RWPE1 (cell line): Measurements from ENCODE around the gene EFCAB11.

Source experiments
- CTCF ChIA-PET: fragments of 350-600 bp; sonication (Branson Sonifier 250); formaldehyde crosslinking; extraction: SDS; loops from one replicate; lab custom pipeline; 2021; lab: Yijun Ruan, JAX
- POLR2A ChIA-PET: fragments of 400-600 bp; formaldehyde crosslinking; extraction: SDS; loops from one replicate; lab custom pipeline; 2020; ENCODE audit warnings: antibody characterized with exemption; ENCODE audit not compliant: low non-redundant PET; lab: Yijun Ruan, JAX
- DNase-seq: peaks from one replicate; pipeline ENCODE4 v3.0.0; 2012; ENCODE audit warnings: low spot score
- H3K27ac ChIP-seq: fragments of 450-650 bp; 2 replicates; pipeline ENCODE4 v1.5.1; 2017
- TF ChIP-seq, protein P1 (sequence below): fragments of 450-650 bp; conservative IDR thresholded peaks from 2 replicates; pipeline ENCODE4 v1.5.1; 2017; ENCODE audit warnings: low read depth, mild to moderate bottlenecking

The EFCAB11 gene

DNA sequence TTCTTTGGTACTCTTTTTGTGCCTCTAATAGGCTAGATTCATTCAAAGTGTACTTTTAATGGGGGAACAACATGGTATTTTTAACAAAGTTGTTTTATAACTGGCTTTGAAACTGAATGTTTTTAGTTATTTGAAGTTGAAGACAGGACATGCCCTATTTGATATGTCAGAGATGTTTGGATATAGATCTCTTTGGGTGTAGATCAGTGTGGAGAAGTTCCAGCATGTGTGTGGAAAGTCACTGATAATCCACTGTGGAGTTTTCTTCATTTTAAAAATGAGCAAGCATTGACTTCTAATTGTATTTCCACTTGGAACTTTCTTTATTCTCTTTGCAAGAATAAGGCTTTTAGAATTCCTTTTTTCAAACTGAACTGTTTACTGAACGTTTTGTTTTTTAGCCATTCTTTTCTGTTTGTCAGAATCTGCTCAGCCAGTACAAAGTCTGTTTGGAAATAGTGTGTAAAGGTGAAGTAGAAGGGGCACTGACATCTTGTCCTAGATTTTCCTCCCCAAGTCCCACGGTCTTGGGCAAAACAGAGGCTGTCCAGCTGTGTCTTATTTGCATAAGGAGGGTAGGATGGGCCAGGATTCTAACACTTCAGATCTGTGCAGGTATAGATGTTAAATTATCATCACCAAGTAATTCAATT is 36.2 kb upstream of the EFCAB11 start:
- TF ChIP-seq, protein P1, sequence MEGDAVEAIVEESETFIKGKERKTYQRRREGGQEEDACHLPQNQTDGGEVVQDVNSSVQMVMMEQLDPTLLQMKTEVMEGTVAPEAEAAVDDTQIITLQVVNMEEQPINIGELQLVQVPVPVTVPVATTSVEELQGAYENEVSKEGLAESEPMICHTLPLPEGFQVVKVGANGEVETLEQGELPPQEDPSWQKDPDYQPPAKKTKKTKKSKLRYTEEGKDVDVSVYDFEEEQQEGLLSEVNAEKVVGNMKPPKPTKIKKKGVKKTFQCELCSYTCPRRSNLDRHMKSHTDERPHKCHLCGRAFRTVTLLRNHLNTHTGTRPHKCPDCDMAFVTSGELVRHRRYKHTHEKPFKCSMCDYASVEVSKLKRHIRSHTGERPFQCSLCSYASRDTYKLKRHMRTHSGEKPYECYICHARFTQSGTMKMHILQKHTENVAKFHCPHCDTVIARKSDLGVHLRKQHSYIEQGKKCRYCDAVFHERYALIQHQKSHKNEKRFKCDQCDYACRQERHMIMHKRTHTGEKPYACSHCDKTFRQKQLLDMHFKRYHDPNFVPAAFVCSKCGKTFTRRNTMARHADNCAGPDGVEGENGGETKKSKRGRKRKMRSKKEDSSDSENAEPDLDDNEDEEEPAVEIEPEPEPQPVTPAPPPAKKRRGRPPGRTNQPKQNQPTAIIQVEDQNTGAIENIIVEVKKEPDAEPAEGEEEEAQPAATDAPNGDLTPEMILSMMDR, result no peak
- no peak for DNase-seq
- CTCF ChIA-PET, result no interaction called here
- H3K27ac ChIP-seq, result no peak overlapping the region
- POLR2A ChIA-PET, result no interaction called here

DNA sequence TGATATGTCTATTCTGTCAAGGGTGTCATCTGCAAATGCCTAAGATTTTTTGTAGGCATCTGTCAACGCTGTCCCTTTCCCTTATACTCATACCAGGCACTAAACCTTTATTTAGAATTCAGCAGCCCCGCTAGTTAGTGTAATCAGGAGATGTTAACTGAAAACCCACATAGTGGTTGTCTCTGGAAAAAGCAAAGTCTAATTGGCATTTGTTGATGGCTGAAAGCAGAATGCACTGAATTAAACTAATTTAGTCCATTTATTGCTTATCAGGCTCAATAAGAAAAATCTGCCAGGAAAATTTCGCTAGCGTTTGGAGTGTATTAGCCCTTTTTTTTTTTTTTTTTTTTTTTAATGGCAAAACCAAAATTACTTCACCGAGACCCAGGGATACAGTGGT is 35.7 kb upstream of the EFCAB11 start:
- DNase-seq, result no peak
- POLR2A ChIA-PET, result no interaction called here
- no peak overlapping the region for H3K27ac ChIP-seq
- CTCF ChIA-PET, result no interaction called here
- TF ChIP-seq, protein P1, result no peak

DNA sequence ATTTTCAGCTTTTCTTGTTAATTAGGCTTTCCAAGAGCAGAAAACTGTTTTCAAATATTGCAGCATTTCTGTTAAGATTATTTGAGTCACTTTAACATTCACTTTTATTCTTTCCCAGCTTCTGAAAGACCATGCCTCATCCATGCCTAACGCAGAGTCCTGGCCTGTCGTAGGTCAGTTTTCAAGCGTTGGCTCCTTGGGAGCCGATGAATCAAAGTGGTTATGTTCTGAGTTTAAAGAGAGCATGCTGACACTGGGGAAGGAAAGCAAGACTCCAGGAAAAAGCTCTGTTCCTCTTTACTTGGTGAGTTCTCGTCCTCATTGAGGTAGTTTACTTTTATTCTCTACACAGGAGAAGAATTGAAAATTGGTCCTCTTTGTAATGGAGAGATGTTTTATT is 34.3 kb upstream of the EFCAB11 start:
- DNase-seq, result no peak
- POLR2A ChIA-PET, result no interaction called here
- CTCF ChIA-PET, result interaction anchor here (1.1 kb wide), 1 partner anchor 121 kb away, joined by 3 read pairs; no protein-coding TSS in a partner anchor
- TF ChIP-seq, protein P1, result no peak
- H3K27ac ChIP-seq, result no peak overlapping the region

DNA sequence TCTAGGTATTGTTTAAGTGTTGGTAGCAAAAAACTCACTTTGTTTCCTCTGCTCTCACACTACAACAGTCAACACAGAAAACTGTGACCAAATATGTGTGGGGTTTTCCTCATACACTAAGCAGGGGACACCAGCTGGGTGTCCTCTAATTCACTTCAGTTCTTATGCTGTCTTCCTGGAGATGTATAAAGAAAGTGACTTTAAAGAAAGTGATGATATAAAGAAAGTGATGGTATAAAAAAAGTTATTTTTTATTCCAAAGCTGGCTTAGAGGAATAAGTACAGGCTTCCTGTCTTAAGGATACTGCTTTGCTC is 32.6 kb upstream of the EFCAB11 start:
- DNase-seq, result no peak
- H3K27ac ChIP-seq, result no peak overlapping the region
- ChIA-PET CTCF (no interaction called here), POLR2A (no interaction called here)
- TF ChIP-seq, protein P1, result no peak

DNA sequence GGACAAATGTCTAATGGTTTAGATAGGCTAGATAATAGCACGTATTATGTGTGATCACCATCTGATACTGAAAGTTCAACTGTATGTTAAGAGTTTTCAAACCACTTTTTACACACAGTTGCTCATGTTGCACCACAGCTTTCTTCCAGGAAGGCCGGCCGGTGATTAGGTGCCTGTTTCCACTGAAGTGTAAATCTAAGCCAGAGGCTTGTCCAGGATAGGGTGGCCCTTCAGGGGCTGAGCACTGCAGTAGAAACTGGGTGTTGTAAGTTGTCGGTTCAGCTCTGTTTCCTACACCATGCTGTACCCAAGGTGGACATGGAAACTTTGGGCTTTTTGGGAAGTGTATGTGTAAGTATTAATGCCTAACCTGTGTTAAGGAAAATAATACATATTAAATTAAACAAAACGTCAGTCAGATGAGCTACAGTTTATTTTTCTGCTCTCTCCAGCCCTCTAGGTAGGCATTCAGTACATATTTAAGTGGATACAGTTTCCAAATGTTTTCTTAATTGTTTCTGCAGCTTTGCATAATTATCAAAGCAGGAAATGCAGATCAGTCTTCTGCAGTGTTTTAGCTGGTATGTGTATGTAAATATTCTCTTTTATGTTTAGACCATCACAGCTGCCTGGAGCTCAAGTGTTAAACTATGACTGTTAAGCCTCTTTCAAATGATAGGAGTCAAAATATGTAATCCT is 32.1 kb upstream of the EFCAB11 start:
- DNase-seq, result no peak
- H3K27ac ChIP-seq, result no peak overlapping the region
- CTCF ChIA-PET, result no interaction called here
- POLR2A ChIA-PET, result no interaction called here
- TF ChIP-seq, protein P1, result no peak

DNA sequence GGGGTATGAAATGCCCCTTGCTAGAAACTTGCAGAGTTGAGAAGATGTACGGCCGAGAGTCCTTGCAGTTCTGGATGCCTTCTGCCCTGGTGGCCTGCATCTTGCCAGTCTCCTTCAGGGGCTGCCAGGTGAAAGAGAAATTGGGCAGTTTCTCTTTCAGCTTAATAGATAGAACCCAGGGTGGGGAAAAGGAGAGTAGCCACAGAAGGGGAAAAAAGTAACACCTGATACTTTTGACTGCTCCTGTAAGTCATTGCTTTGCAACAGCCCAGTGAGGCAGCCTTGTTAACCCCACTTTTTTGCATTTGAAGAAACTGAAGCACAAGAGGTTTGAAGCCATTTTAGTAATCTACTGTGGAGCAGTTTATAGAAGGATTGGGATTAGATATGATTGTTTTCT is 28.8 kb upstream of the EFCAB11 start:
- DNase-seq, result no peak
- TF ChIP-seq, protein P1, result no peak
- CTCF ChIA-PET, result interaction anchor here (0.7 kb wide), 1 partner anchor 251 kb away, joined by 3 read pairs; no protein-coding TSS in a partner anchor
- no peak overlapping the region for H3K27ac ChIP-seq
- POLR2A ChIA-PET, result no interaction called here
